Natural killer cell (primary cell): ENCODE measurements around the gene KCTD18. TPM values are rescaled to one million over a fixed set of nuclear protein-coding genes. Genes with fewer than 3 reads are reported as not detected.

Experiments used
- ATAC-seq, 3 donors: fragments of 150-1000 bp in 2 of 3; fragments of 200-7000 bp in 1 of 3; cut with Tn5 transposase; 1 replicate in 1 of 3; 2 replicates in 2 of 3; pipeline ENCODE4 v1.10.0; 2021; ENCODE audit warnings: mild to moderate bottlenecking in 2 of 3, moderate library complexity in 2 of 3
- DNase-seq, 2 donors: peaks; one replicate each; pipeline versions ENCODE4 v3.0.0 to v3.0.0-alpha.2; 2013 to 2021; ENCODE audit warnings: mixed read lengths in 1 of 2
- H3K27ac ChIP-seq: one replicate; pipeline ENCODE4 v1.5.1; 2013; ENCODE audit warnings: mild to moderate bottlenecking, low read length
- H3K27me3 ChIP-seq: one replicate; pipeline ENCODE4 v1.6.1; 2013; ENCODE audit warnings: low read length; ENCODE audit not compliant: control insufficient read depth, insufficient read depth
- H3K36me3 ChIP-seq: one replicate; pipeline ENCODE4 v1.6.1; 2013; ENCODE audit warnings: low read length; ENCODE audit not compliant: control insufficient read depth, insufficient read depth
- H3K4me1 ChIP-seq: one replicate; pipeline ENCODE4 v1.6.1; 2013; ENCODE audit warnings: low read length; ENCODE audit not compliant: control insufficient read depth, insufficient read depth
- H3K4me3 ChIP-seq: one replicate; pipeline ENCODE4 v1.5.1; 2013; ENCODE audit warnings: low read length
- H3K9me3 ChIP-seq: one replicate; pipeline ENCODE4 v1.6.1; 2013; ENCODE audit warnings: low read length; ENCODE audit not compliant: control insufficient read depth, insufficient read depth
- H3K27ac Mint-ChIP-seq, 2 donors: one replicate each; pipeline ENCODE4 v1.8.0; 2022; ENCODE audit warnings: mild to moderate bottlenecking in 2 of 2, mixed read lengths in 2 of 2, moderate library complexity in 1 of 2
- H3K27me3 Mint-ChIP-seq, 2 donors: one replicate each; pipeline ENCODE4 v1.8.0; 2022; ENCODE audit warnings: low read depth in 2 of 2, mixed read lengths in 2 of 2
- H3K36me3 Mint-ChIP-seq: one replicate; pipeline ENCODE4 v1.8.0; 2022; ENCODE audit warnings: mixed read lengths
- H3K4me1 Mint-ChIP-seq, 2 donors: one replicate each; pipeline ENCODE4 v1.8.0; 2022; ENCODE audit warnings: mixed read lengths in 2 of 2
- H3K4me3 Mint-ChIP-seq: one replicate; pipeline ENCODE4 v1.8.0; 2022; ENCODE audit warnings: mild to moderate bottlenecking, moderate library complexity, mixed read lengths
- H3K9me3 Mint-ChIP-seq, 2 donors: one replicate each; pipeline ENCODE4 v1.8.0; 2022; ENCODE audit warnings: mixed read lengths in 2 of 2
- CTCF ChIP-seq: fragments of 200-600 bp; IDR thresholded peaks from one replicate; pipeline ENCODE4 v1.8.0; 2022; ENCODE audit warnings: antibody characterized with exemption
- WGBS: methylation state at CpG from one replicate; pipeline ENCODE4 v1.1.7; 2013; ENCODE audit warnings: missing lambda C conversion rate; ENCODE audit not compliant: insufficient coverage; 5-methylcytosine and 5-hydroxymethylcytosine counted together
- intact Hi-C: fragments of 100-400 bp; cut with micrococcal nuclease; formaldehyde crosslinking; loops from one replicate; pipeline ENCODE4 v1.14.2; 2022
- total RNA-seq, 4 donors: library from RNA; stranded (reverse); fragments of 120-200 nt in 1 of 4; gene quantifications; one replicate each; pipeline versions ENCODE4 v1.2.3 to v1.2.4, GENCODE V29; 2013 to 2022

KCTD18 gene
- total RNA-seq, 3 donors from 2014 or later (not counting 1 experiment from before 2014, with no cell fraction given): 16.1 to 21.3 (median 20.9) TPM

- no peak overlapping the region for H3K27ac Mint-ChIP-seq
- no peak for TF ChIP-seq CTCF
- no peak overlapping the region for H3K4me3 ChIP-seq
- DNase-seq (no peak), ATAC-seq (no peak)
- no peaks in the 10 kb centered on the region for H3K27me3 Mint-ChIP-seq
- H3K27me3 ChIP-seq: no peaks in the 10 kb centered on the region
- H3K9me3 ChIP-seq: no peaks in the 10 kb centered on the region
- no peaks in the 10 kb centered on the region for H3K36me3 Mint-ChIP-seq
- no peaks in the 10 kb centered on the region for H3K4me1 Mint-ChIP-seq
- no peak overlapping the region for H3K4me3 Mint-ChIP-seq
- intact Hi-C loops: no loop called here
- H3K36me3 ChIP-seq: no peaks in the 10 kb centered on the region
- no peaks in the 10 kb centered on the region for H3K4me1 ChIP-seq
- no peak overlapping the region for H3K27ac ChIP-seq
- WGBS: 93% methylated on average over 8 of the region's 8 CpGs
- H3K9me3 Mint-ChIP-seq: no peaks in the 10 kb centered on the region
Observed at GRCh38 chr2:200476836-200477235, 33.0 kb downstream of the KCTD18 start.

GRCh38 chr2:200475795-200476194, 34.1 kb downstream of the KCTD18 start:
- Histone ChIP-seq H3K27ac (no peak overlapping the region), H3K36me3 (no peaks in the 10 kb centered on the region), H3K4me1 (peaks cover 3% of the 10 kb centered on the region), H3K4me3 (no peak overlapping the region), H3K9me3 (no peaks in the 10 kb centered on the region), H3K27me3 (no peaks in the 10 kb centered on the region)
- H3K4me3 Mint-ChIP-seq: no peak overlapping the region
- ATAC-seq (no peak), DNase-seq (no peak)
- peaks cover 5% of the 10 kb centered on the region in 2 donors for H3K4me1 Mint-ChIP-seq
- no peaks in the 10 kb centered on the region for H3K9me3 Mint-ChIP-seq
- no peak overlapping the region for H3K27ac Mint-ChIP-seq
- no CpG with 5 or more reads among the region's 4 CpGs for WGBS
- H3K36me3 Mint-ChIP-seq: no peaks in the 10 kb centered on the region
- H3K27me3 Mint-ChIP-seq: no peaks in the 10 kb centered on the region
- no peak for TF ChIP-seq CTCF
- intact Hi-C loops: no loop called here

- no peak overlapping the region for H3K27ac Mint-ChIP-seq
- 92% methylated on average over 14 of the region's 14 CpGs for WGBS
- DNase-seq: no peak
- no peaks in the 10 kb centered on the region for H3K36me3 ChIP-seq
- H3K27me3 Mint-ChIP-seq: no peaks in the 10 kb centered on the region
- H3K9me3 ChIP-seq: no peaks in the 10 kb centered on the region
- H3K9me3 Mint-ChIP-seq: no peaks in the 10 kb centered on the region
- TF ChIP-seq CTCF: no peak
- no peak for ATAC-seq
- peaks cover 7% of the 10 kb centered on the region for H3K4me1 ChIP-seq
- H3K4me3 Mint-ChIP-seq: no peak overlapping the region
- H3K4me1 Mint-ChIP-seq: peaks cover 13 to 14% of the 10 kb centered on the region in 2 donors
- H3K27me3 ChIP-seq: no peaks in the 10 kb centered on the region
- no peak overlapping the region for H3K4me3 ChIP-seq
- no peak overlapping the region for H3K27ac ChIP-seq
- intact Hi-C loops: no loop called here
- H3K36me3 Mint-ChIP-seq: no peaks in the 10 kb centered on the region
Observed at GRCh38 chr2:200472853-200473464, 36.9 kb downstream of the KCTD18 start.
